GM23338 (cell line): Measurements from ENCODE around the gene IMMP2L. TPM values are rescaled to one million over a fixed set of nuclear protein-coding genes. Genes with fewer than 3 reads are reported as not detected.

Experiments
- ATAC-seq: fragments of 200-7000 bp; cut with Tn5 transposase; 3 replicates; pipeline ENCODE4 v1.9.1; 2020
- DNase-seq: peaks from one replicate; pipeline ENCODE4 v3.0.0-alpha.2; 2015; ENCODE audit warnings: low spot score
- H2AFZ ChIP-seq: fragments of 200-600 bp; sonication (generic); 2 replicates; pipeline ENCODE4 v1.8.0; 2016; ENCODE audit warnings: antibody characterized with exemption, mild to moderate bottlenecking, moderate library complexity
- H3F3A ChIP-seq: fragments of 200-600 bp; sonication (generic); replicated peaks from 2 replicates; pipeline ENCODE4 v1.8.0; 2017; ENCODE audit warnings: antibody characterized with exemption, mixed run types, low read depth
- H3K27ac ChIP-seq: fragments of 200-600 bp; sonication (generic); 2 replicates; pipeline ENCODE4 v1.6.1; 2016; ENCODE audit warnings: low read depth
- H3K27me3 ChIP-seq: fragments of 200-600 bp; sonication (generic); 2 replicates; pipeline ENCODE4 v1.8.0; 2016; ENCODE audit warnings: mild to moderate bottlenecking, mixed run types, moderate library complexity; ENCODE audit not compliant: insufficient read depth
- H3K36me3 ChIP-seq: fragments of 200-600 bp; sonication (generic); 2 replicates; pipeline ENCODE4 v1.8.0; 2016; ENCODE audit warnings: mild to moderate bottlenecking; ENCODE audit not compliant: insufficient read depth
- H3K4me1 ChIP-seq: fragments of 200-600 bp; sonication (generic); 2 replicates; pipeline ENCODE4 v1.8.0; 2016; ENCODE audit warnings: mild to moderate bottlenecking, moderate library complexity; ENCODE audit not compliant: insufficient read depth
- H3K4me2 ChIP-seq: fragments of 200-600 bp; sonication (generic); 2 replicates; pipeline ENCODE4 v1.7.1; 2017; ENCODE audit warnings: mixed run types
- H3K4me3 ChIP-seq: fragments of 200-600 bp; sonication (generic); 2 replicates; pipeline ENCODE4 v1.6.1; 2016; ENCODE audit warnings: mixed run types
- H3K79me2 ChIP-seq: fragments of 200-600 bp; sonication (generic); replicated peaks from 2 replicates; pipeline ENCODE4 v1.8.0; 2017; ENCODE audit warnings: mild to moderate bottlenecking; ENCODE audit not compliant: insufficient read depth
- H3K9me2 ChIP-seq: fragments of 200-600 bp; sonication (generic); 2 replicates; pipeline ENCODE4 v1.8.0; 2017; ENCODE audit not compliant: insufficient read depth
- H4K20me1 ChIP-seq: fragments of 200-600 bp; sonication (generic); replicated peaks from 2 replicates; pipeline ENCODE4 v1.8.0; 2017; ENCODE audit warnings: mild to moderate bottlenecking; ENCODE audit not compliant: insufficient read depth
- H3K27ac Mint-ChIP-seq: 2 replicates; pipeline ENCODE4 v1.8.0; 2020; ENCODE audit warnings: inconsistent platforms, mild to moderate bottlenecking, moderate library complexity, mixed read lengths
- H3K27me3 Mint-ChIP-seq: 3 replicates; pipeline ENCODE4 v1.8.0; 2022; ENCODE audit warnings: low read depth, mild to moderate bottlenecking, moderate library complexity, mixed read lengths, inconsistent platforms; ENCODE audit not compliant: insufficient read depth, poor library complexity
- H3K36me3 Mint-ChIP-seq: 3 replicates; pipeline ENCODE4 v1.8.0; 2021; ENCODE audit warnings: low read depth, mild to moderate bottlenecking, inconsistent platforms, moderate library complexity, mixed read lengths
- H3K4me1 Mint-ChIP-seq: 3 replicates; pipeline ENCODE4 v1.8.0; 2020; ENCODE audit warnings: mild to moderate bottlenecking, inconsistent platforms, mixed read lengths
- H3K4me3 Mint-ChIP-seq: 3 replicates; pipeline ENCODE4 v1.8.0; 2021; ENCODE audit warnings: moderate library complexity, mild to moderate bottlenecking, inconsistent platforms, mixed read lengths
- H3K9me3 Mint-ChIP-seq: 3 replicates; pipeline ENCODE4 v1.8.0; 2020; ENCODE audit warnings: moderate library complexity, mild to moderate bottlenecking, inconsistent platforms, mixed read lengths
- CTCF ChIP-seq, 2 experiments: fragments of 200-600 bp in 1 of 2; sonication (generic) in 1 of 2; conservative IDR thresholded peaks; 2 replicates each; pipeline versions ENCODE4 v1.5.1 to v1.6.1; 2016 to 2017; ENCODE audit warnings: antibody characterized with exemption in 2 of 2, low read depth in 2 of 2, mild to moderate bottlenecking in 2 of 2, moderate library complexity in 1 of 2
- ETS1 ChIP-seq: IDR thresholded peaks from 2 replicates; pipeline ENCODE4 v1.6.1; 2016; ENCODE audit warnings: antibody characterized with exemption
- EZH2phosphoT487 ChIP-seq: fragments of 200-600 bp; sonication (generic); IDR thresholded peaks from one replicate; pipeline ENCODE4 v1.8.1; 2018; ENCODE audit warnings: antibody characterized with exemption; ENCODE audit not compliant: unreplicated experiment
- JUNB ChIP-seq: IDR thresholded peaks from one replicate; pipeline ENCODE4 v1.6.1; 2016; ENCODE audit warnings: antibody characterized with exemption; ENCODE audit not compliant: unreplicated experiment
- NANOG ChIP-seq: IDR thresholded peaks from 2 replicates; pipeline ENCODE4 v1.6.1; 2016; ENCODE audit warnings: antibody characterized with exemption, borderline replicate concordance
- ZNF331 ChIP-seq: fragments of 250-450 bp; sonication (Bioruptor Pico); IDR thresholded peaks from 2 replicates; pipeline ENCODE4 v1.5.0; 2020; ENCODE audit warnings: low read depth, mild to moderate bottlenecking, moderate library complexity
- ZNF462 ChIP-seq: fragments of 250-450 bp; sonication (Bioruptor Pico); IDR thresholded peaks from 2 replicates; pipeline ENCODE4 v1.5.0; 2020; ENCODE audit warnings: mild to moderate bottlenecking, moderate library complexity
- polyA plus RNA-seq: library from polyadenylated mRNA; unstranded; fragments of >200 nt; fragmentation: Nextera tagmentation; extraction: Ambion mirVana; gene quantifications from 2 replicates; pipeline ENCODE4 v1.2.1, GENCODE V29; 2016
- total RNA-seq: library from RNA; depleted of rRNA; stranded (reverse); fragments of >200 nt; shearing (Covaris generic); gene quantifications from 2 replicates; pipeline ENCODE4 v1.2.3, GENCODE V29; 2014

Gene IMMP2L
- total and polyA plus RNA-seq, 2 experiments from 2014 or later = 7.3 to 14.0 TPM

GRCh38 chr7:111090846-111091245 is 471.4 kb downstream of the IMMP2L start, which contains the start of gene LRRN3:
TSS of gene LRRN3 (plus strand) at chr7:111091127. CDS start at chr7:111122773, 31,646 bp downstream.
- TF ChIP-seq EZH2phosphoT487 (no peak), ZNF331 (CRISPR knock-in tag) (no peak), ETS1 (no peak), JUNB (no peak), NANOG (no peak)
- DNase-seq = peak; percentile 25
- H3K4me3 Mint-ChIP-seq = no peak within 1 kb of the TSS
- no peaks in the 10 kb centered on the region for H3K9me3 Mint-ChIP-seq
- Histone ChIP-seq H3K79me2 (no peaks in the 10 kb centered on the region), H3K4me2 (peak within 1 kb of the TSS; percentile 17), H3K9me2 (no peaks in the 10 kb centered on the region), H3K27me3 (no peaks in the 10 kb centered on the region), H3K4me1 (peaks cover 47% of the 10 kb centered on the region), H2AFZ (peak within 1 kb of the TSS; percentile 39; the same call in 1 of the 2 replicates), H4K20me1 (no peaks in the 10 kb centered on the region), H3K4me3 (no peak within 1 kb of the TSS), H3K36me3 (no peaks in the 10 kb centered on the region), H3K27ac (no peak within 1 kb of the TSS), H3F3A (no peaks in the 10 kb centered on the region)
- no peaks in the 10 kb centered on the region for H3K36me3 Mint-ChIP-seq
- peaks cover 50% of the 10 kb centered on the region for H3K4me1 Mint-ChIP-seq
- ATAC-seq = peak; percentile 71
- H3K27me3 Mint-ChIP-seq = peaks cover 1% of the 10 kb centered on the region
- H3K27ac Mint-ChIP-seq = no peak within 1 kb of the TSS

GRCh38 chr7:111089822-111090426 is 472.4 kb downstream of the IMMP2L start:
- 0 out of 3 replicates have a peak, but pooled peaks cover 4% of the 10 kb centered on the region for H3K9me3 Mint-ChIP-seq
- H4K20me1 ChIP-seq = no peaks in the 10 kb centered on the region
- no peaks in the 10 kb centered on the region for H3K9me2 ChIP-seq
- no peak overlapping the region for H3K4me2 ChIP-seq
- H3K4me1 ChIP-seq = peaks cover 39% of the 10 kb centered on the region
- H3K36me3 ChIP-seq = no peaks in the 10 kb centered on the region
- TF ChIP-seq ZNF462 (CRISPR knock-in tag) = no peak
- peak; percentile 63 to 85 for TF ChIP-seq CTCF (conservative IDR thresholded peaks at IDR 0.05; ENCODE audit: low read depth in 2 of 2)
- no peak overlapping the region for H3K27ac Mint-ChIP-seq
- DNase-seq = peak; percentile 78
- H3K4me3 ChIP-seq = no peak overlapping the region
- H3K4me1 Mint-ChIP-seq = peaks cover 46% of the 10 kb centered on the region
- H3K27me3 ChIP-seq = no peaks in the 10 kb centered on the region
- peaks cover 1% of the 10 kb centered on the region for H3K27me3 Mint-ChIP-seq
- H3F3A ChIP-seq = no peaks in the 10 kb centered on the region
- no peaks in the 10 kb centered on the region for H3K79me2 ChIP-seq
- peak; percentile 31; the same call in 1 of the 3 replicates for ATAC-seq
- H3K36me3 Mint-ChIP-seq = no peaks in the 10 kb centered on the region
- no peak overlapping the region for H3K4me3 Mint-ChIP-seq
- no peak overlapping the region for H2AFZ ChIP-seq
- H3K27ac ChIP-seq = no peak overlapping the region
